ENCODE data around the gene CRYBG2. TPM values are rescaled to one million over a fixed set of nuclear protein-coding genes. Genes with fewer than 3 reads are reported as not detected.

CRYBG2 gene
- total and polyA plus RNA-seq, 2 of the 13 experiments (the other 11 are each of a cell fraction or from before 2014, with no cell fraction given) = 1.3 to 2.9 TPM

- TF ChIP-seq ZNF800 (CRISPR knock-in tag; IDR thresholded peaks at IDR 0.05) (no peak), ZNF616 (CRISPR knock-in tag; IDR thresholded peaks at IDR 0.05; ENCODE audit: low read depth) (no peak), ETV6 (CRISPR knock-in tag; conservative IDR thresholded peaks at IDR 0.05) (no peak), MZF1 (CRISPR knock-in tag; IDR thresholded peaks at IDR 0.05; ENCODE audit: borderline replicate concordance) (no peak), SRSF9 (IDR thresholded peaks at IDR 0.05; ENCODE audit: borderline replicate concordance, insufficient read depth, low read depth, low read length, poor library complexity, severe bottlenecking) (no peak), ZNF234 (CRISPR knock-in tag; conservative IDR thresholded peaks at IDR 0.05) (no peak), NR2F1 (CRISPR knock-in tag; IDR thresholded peaks at IDR 0.05) (peak; percentile 91 to 92), ZNF850 (CRISPR knock-in tag; conservative IDR thresholded peaks at IDR 0.05) (no peak), ZNF7 (CRISPR knock-in tag; IDR thresholded peaks at IDR 0.05) (0 out of 2 replicates have a peak, but pooled peaks have one; percentile 8), ARNTL (CRISPR knock-in tag; IDR thresholded peaks at IDR 0.05) (no peak), RBAK (CRISPR knock-in tag; IDR thresholded peaks at IDR 0.05) (no peak), ZNF841 (CRISPR knock-in tag; IDR thresholded peaks at IDR 0.05; ENCODE audit: borderline replicate concordance) (no peak), MAZ (IDR thresholded peaks at IDR 0.05; ENCODE audit: borderline replicate concordance, low read depth, low read length) (no peak), MAZ (CRISPR knock-in tag; IDR thresholded peaks at IDR 0.05; ENCODE audit: low read depth) (peak; percentile 70), POLR2AphosphoS2 (IDR thresholded peaks at IDR 0.05; ENCODE audit: low read depth, low read length) (no peak), HMGA1 (CRISPR knock-in tag; conservative IDR thresholded peaks at IDR 0.05) (no peak), PBX3 (CRISPR knock-in tag; IDR thresholded peaks at IDR 0.05; ENCODE audit: borderline replicate concordance) (no peak), ZNF512B (CRISPR knock-in tag; IDR thresholded peaks at IDR 0.05; ENCODE audit: borderline replicate concordance) (no peak), FOXO4 (CRISPR knock-in tag; conservative IDR thresholded peaks at IDR 0.05) (no peak), E2F1 (CRISPR knock-in tag; IDR thresholded peaks at IDR 0.05) (no peak), HNRNPH1 (optimal IDR thresholded peaks at IDR 0.05; ENCODE audit: low read depth, low read length) (no peak), KLF11 (CRISPR knock-in tag; IDR thresholded peaks at IDR 0.05) (0 out of 2 replicates have a peak, but pooled peaks have one; percentile 31), GTF2F1 (IDR thresholded peaks at IDR 0.05; ENCODE audit: low read length) (no peak)
These were observed 33.5 kb upstream of the CRYBG2 start (continued) for GRCh38 chr1:26387447-26387846.
